Panc1 (cell line): ENCODE results near the gene TGFBI.

ENCODE experiments used
- CTCF ChIP-seq: fragments of 450-650 bp; IDR thresholded peaks from 2 replicates; pipeline ENCODE4 v1.5.1; 2017; ENCODE audit warnings: mild to moderate bottlenecking
- TF ChIP-seq, protein P1 (sequence below), 2 experiments: IDR thresholded peaks; 2 replicates each; pipeline ENCODE4 v1.6.1; 2011 to 2012; ENCODE audit warnings: low read depth in 2 of 2, control low read depth in 1 of 2, low read length in 1 of 2, mild to moderate bottlenecking in 1 of 2, moderate library complexity in 1 of 2; ENCODE audit not compliant: insufficient read depth in 1 of 2

DNA sequence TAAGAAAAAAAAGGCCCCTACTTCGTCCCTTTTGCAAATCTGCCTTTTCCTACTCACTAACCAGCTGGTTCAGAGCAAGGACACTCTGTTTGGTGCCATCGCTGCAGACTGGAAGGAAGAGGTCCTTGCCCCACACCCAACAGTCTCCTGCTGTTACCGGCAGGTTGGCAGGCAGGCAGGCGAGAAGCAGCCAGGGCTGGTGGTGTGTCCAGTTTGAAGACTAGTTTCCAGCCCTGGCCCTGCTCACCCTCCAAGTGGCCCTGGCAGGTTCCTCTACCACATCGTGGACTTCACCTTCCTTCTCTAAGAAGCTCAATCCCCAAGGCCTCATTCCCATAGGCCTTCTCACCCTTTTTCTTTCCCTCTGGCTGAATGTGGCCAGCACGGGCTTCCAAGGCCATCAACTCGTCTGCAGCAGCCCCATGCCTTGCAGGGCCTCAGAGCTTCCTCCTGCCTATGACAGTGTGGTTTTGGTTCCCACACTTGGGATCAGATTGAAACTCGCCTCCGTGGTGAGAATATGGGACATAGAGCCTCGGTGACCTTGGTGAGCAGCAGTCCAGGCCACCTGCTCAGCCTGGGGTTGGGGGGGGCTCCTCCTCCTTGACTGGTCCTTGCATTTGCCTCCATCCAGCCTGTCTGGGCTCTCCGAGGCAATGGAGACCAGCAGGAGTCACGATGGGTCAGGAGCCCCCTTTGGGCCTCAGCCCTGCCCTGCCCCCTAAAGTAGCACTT lies 22.9 kb downstream of the TGFBI start:
- TF ChIP-seq, protein P1, sequence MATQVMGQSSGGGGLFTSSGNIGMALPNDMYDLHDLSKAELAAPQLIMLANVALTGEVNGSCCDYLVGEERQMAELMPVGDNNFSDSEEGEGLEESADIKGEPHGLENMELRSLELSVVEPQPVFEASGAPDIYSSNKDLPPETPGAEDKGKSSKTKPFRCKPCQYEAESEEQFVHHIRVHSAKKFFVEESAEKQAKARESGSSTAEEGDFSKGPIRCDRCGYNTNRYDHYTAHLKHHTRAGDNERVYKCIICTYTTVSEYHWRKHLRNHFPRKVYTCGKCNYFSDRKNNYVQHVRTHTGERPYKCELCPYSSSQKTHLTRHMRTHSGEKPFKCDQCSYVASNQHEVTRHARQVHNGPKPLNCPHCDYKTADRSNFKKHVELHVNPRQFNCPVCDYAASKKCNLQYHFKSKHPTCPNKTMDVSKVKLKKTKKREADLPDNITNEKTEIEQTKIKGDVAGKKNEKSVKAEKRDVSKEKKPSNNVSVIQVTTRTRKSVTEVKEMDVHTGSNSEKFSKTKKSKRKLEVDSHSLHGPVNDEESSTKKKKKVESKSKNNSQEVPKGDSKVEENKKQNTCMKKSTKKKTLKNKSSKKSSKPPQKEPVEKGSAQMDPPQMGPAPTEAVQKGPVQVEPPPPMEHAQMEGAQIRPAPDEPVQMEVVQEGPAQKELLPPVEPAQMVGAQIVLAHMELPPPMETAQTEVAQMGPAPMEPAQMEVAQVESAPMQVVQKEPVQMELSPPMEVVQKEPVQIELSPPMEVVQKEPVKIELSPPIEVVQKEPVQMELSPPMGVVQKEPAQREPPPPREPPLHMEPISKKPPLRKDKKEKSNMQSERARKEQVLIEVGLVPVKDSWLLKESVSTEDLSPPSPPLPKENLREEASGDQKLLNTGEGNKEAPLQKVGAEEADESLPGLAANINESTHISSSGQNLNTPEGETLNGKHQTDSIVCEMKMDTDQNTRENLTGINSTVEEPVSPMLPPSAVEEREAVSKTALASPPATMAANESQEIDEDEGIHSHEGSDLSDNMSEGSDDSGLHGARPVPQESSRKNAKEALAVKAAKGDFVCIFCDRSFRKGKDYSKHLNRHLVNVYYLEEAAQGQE (IDR thresholded peaks at IDR 0.05; ENCODE audit: insufficient read depth in 1 of 2, low read depth in 2 of 2, low read length in 1 of 2) = no peak
- no peak for TF ChIP-seq CTCF
